Choroid plexus epithelial cell (primary cell): ENCODE measurements around the gene PNMA8B.
"Not testable (repeated sequence)": the region's sequence is repeated elsewhere in the genome, so short reads cannot be mapped to it uniquely, and the experiment has no call there.

Experiments used
- DNase-seq: peaks from one replicate; pipeline ENCODE4 v3.0.0-alpha.2; 2010; ENCODE audit warnings: low read depth
- H3K4me3 ChIP-seq: 2 replicates; pipeline ENCODE4 v1.5.1; 2011; ENCODE audit warnings: low read depth, mild to moderate bottlenecking, control low read depth, low read length, moderate library complexity
- CTCF ChIP-seq: conservative IDR thresholded peaks from 2 replicates; pipeline ENCODE4 v1.5.1; 2011; ENCODE audit warnings: low read depth, mild to moderate bottlenecking, control low read depth, inconsistent platforms, low read length, moderate library complexity

PNMA8B gene

GRCh38 chr19:46513461-46514236 is 18.0 kb upstream of the PNMA8B start:
- peak; percentile 93 for TF ChIP-seq CTCF
- H3K4me3 ChIP-seq, result no peak overlapping the region
- peak; percentile 85 for DNase-seq

- H3K4me3 ChIP-seq, result no peak overlapping the region
- TF ChIP-seq CTCF, result no peak
- DNase-seq, result no peak
These were observed 15.6 kb upstream of the PNMA8B start for GRCh38 chr19:46511237-46511636.

GRCh38 chr19:46508206-46508605 is 12.5 kb upstream of the PNMA8B start:
- H3K4me3 ChIP-seq, result no peak overlapping the region
- no peak for TF ChIP-seq CTCF
- no peak for DNase-seq

- no peak for TF ChIP-seq CTCF
- DNase-seq, result no peak
- no peak overlapping the region for H3K4me3 ChIP-seq
These were observed 8.3 kb upstream of the PNMA8B start for GRCh38 chr19:46503848-46504453.

GRCh38 chr19:46502891-46503290 is 7.2 kb upstream of the PNMA8B start:
- DNase-seq, result no peak
- no peak for TF ChIP-seq CTCF
- H3K4me3 ChIP-seq, result no peak overlapping the region

GRCh38 chr19:46499692-46500091 is 4.0 kb upstream of the PNMA8B start:
- DNase-seq, result no peak
- TF ChIP-seq CTCF, result no peak
- H3K4me3 ChIP-seq, result no peak overlapping the region

GRCh38 chr19:46497773-46498172 is 2.1 kb upstream of the PNMA8B start:
- DNase-seq, result no peak
- no peak overlapping the region for H3K4me3 ChIP-seq
- TF ChIP-seq CTCF, result no peak

GRCh38 chr19:46496886-46497285 is 1.2 kb upstream of the PNMA8B start:
- DNase-seq, result not testable (repeated sequence)

More at GRCh38 chr19:46496886-46497285, 1.2 kb upstream of the PNMA8B start:
- not testable (repeated sequence) for H3K4me3 ChIP-seq
